ENCODE results near the gene CGB5. TPM values are rescaled to one million over a fixed set of nuclear protein-coding genes. Genes with fewer than 3 reads are reported as not detected.

CGB5 gene
- total and polyA plus RNA-seq, 2 experiments from 2014 or later = not detected

GRCh38 chr19:49057636-49058234 is 14.1 kb downstream of the CGB5 start, which contains the start of gene CGB7:
Gene CGB7, minus strand, starts transcription at chr19:49057749. Its CDS starts 2,374 bp downstream, at chr19:49055375.
- Mint-ChIP-seq H3K4me3 (peak within 1 kb of the TSS; percentile 73), H3K27ac (no peak within 1 kb of the TSS), H3K9me3 (no peaks in the 10 kb centered on the region; the same call in 2 of the 3 replicates), H3K4me1 (peaks cover 11% of the 10 kb centered on the region), H3K36me3 (ENCODE audit: low read depth) (no peaks in the 10 kb centered on the region), H3K27me3 (ENCODE audit: insufficient read depth, low read depth, poor library complexity) (peaks cover 57% of the 10 kb centered on the region)
- Histone ChIP-seq H3K36me3 (ENCODE audit: insufficient read depth) (no peaks in the 10 kb centered on the region), H3K79me2 (replicated peaks; ENCODE audit: insufficient read depth) (no peaks in the 10 kb centered on the region), H3K4me2 (peak within 1 kb of the TSS; percentile 95), H3K27me3 (ENCODE audit: insufficient read depth) (peaks cover 63% of the 10 kb centered on the region), H3K4me1 (ENCODE audit: insufficient read depth) (peaks cover 9% of the 10 kb centered on the region; the same call in 1 of the 2 replicates), H3K27ac (ENCODE audit: low read depth) (no peak within 1 kb of the TSS), H3F3A (replicated peaks; ENCODE audit: low read depth) (no peaks in the 10 kb centered on the region), H2AFZ (no peak within 1 kb of the TSS; the same call in 1 of the 2 replicates), H3K9me2 (ENCODE audit: insufficient read depth) (no peaks in the 10 kb centered on the region), H4K20me1 (replicated peaks; ENCODE audit: insufficient read depth) (no peaks in the 10 kb centered on the region), H3K4me3 (peak within 1 kb of the TSS; percentile 73)
- DNase-seq (ENCODE audit: low spot score) (peak; percentile 91), ATAC-seq (peak; percentile 61)
- TF ChIP-seq REST (IDR thresholded peaks at IDR 0.05; ENCODE audit: unreplicated experiment) = no peak
- no peak for TF ChIP-seq ETS1 (IDR thresholded peaks at IDR 0.05)
- TF ChIP-seq ZNF462 (CRISPR knock-in tag; IDR thresholded peaks at IDR 0.05) = no peak
- TF ChIP-seq EZH2 (IDR thresholded peaks at IDR 0.05; ENCODE audit: low read depth, unreplicated experiment) = no peak
- TF ChIP-seq EZH2phosphoT487 (IDR thresholded peaks at IDR 0.05; ENCODE audit: unreplicated experiment) = no peak
- no peak for TF ChIP-seq CTCF (conservative IDR thresholded peaks at IDR 0.05; ENCODE audit: low read depth in 2 of 2)
- TF ChIP-seq ZNF114 (CRISPR knock-in tag; IDR thresholded peaks at IDR 0.05) = no peak
- TF ChIP-seq NANOG (IDR thresholded peaks at IDR 0.05; ENCODE audit: borderline replicate concordance) = no peak
- no peak for TF ChIP-seq ZNF331 (CRISPR knock-in tag; IDR thresholded peaks at IDR 0.05; ENCODE audit: low read depth)

Data from GM23338 (cell line).